Measurements from ENCODE around the gene EFNA5.
A peak's percentile ranks its signal among the peaks of the same experiment; 100 is the strongest.
"Not testable (repeated sequence)": the region's sequence is repeated elsewhere in the genome, so short reads cannot be mapped to it uniquely, and the experiment has no call there.

EFNA5 gene

GRCh38 chr5:107508097-107508496 lies 162.6 kb downstream of the EFNA5 start:
- ATAC-seq (no peak), DNase-seq (ENCODE audit: low spot score in 2 of 2) (no peak)
- H3K4me3 Mint-ChIP-seq, result no peak overlapping the region
- peaks cover 4% of the 10 kb centered on the region for H3K36me3 Mint-ChIP-seq
- H3K27ac Mint-ChIP-seq, result no peak overlapping the region
- peaks cover under 1% of the 10 kb centered on the region for H3K4me1 Mint-ChIP-seq
- H3K9me3 Mint-ChIP-seq, result no peaks in the 10 kb centered on the region

- ATAC-seq (no peak), DNase-seq (ENCODE audit: low spot score in 2 of 2) (no peak)
- no peaks in the 10 kb centered on the region for H3K9me3 Mint-ChIP-seq
- H3K4me3 Mint-ChIP-seq, result no peak overlapping the region
- no peak overlapping the region for H3K27ac Mint-ChIP-seq
- peaks cover 15% of the 10 kb centered on the region for H3K4me1 Mint-ChIP-seq
- peaks cover 4% of the 10 kb centered on the region for H3K36me3 Mint-ChIP-seq
Measured at GRCh38 chr5:107505763-107506534, 164.8 kb downstream of the EFNA5 start.

DNA sequence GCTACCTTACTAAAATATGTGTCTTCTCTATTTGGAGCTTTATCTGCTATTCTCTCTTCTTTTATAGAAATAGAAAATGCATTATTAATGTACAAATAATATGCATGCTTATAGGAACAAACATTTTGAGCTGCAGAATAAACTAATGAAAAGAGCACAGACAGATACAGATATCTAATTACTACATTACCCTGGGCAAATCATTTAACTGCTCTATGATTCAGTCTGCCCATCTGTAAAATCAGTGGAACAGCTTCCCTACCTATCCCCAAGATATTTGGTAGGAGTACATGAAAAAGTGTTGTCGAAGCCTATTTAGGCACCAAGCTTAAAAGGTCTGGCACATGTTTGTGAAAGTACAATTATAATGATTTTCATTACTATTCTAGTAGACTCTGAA lies 166.3 kb downstream of the EFNA5 start:
- ATAC-seq, result no peak

DNA sequence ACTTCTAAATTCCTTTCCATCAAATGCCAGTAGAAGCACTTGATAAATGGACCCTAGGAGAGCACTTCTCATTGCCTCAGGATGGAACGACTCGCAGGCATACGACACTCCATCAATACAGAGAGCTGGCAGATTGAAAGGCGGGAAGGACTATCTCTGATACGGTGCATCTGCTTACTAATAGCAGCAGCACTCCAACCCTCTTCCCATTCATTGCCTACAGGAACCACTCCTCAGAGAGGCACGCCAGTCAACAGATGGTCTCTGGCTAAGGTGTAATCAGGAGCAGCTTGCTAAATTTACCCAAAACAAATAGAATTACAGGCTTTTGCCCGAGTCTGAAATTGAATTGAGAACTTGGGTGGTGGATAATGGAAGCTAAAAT lies 168.1 kb downstream of the EFNA5 start:
- Mint-ChIP-seq H3K27ac (peak overlapping the region; percentile 68), H3K4me3 (peak overlapping the region; percentile 45), H3K9me3 (no peaks in the 10 kb centered on the region), H3K36me3 (peaks cover 4% of the 10 kb centered on the region), H3K4me1 (peaks cover 20% of the 10 kb centered on the region)
- DNase-seq (ENCODE audit: low spot score in 2 of 2), result no peak
- no peak for ATAC-seq

More for the DNA sequence above, 166.3 kb downstream of the EFNA5 start:
- Mint-ChIP-seq H3K4me3 (no peak overlapping the region), H3K9me3 (no peaks in the 10 kb centered on the region), H3K4me1 (peaks cover 15% of the 10 kb centered on the region), H3K36me3 (peaks cover 4% of the 10 kb centered on the region), H3K27ac (no peak overlapping the region)
- DNase-seq (ENCODE audit: low spot score in 2 of 2), result no peak

GRCh38 chr5:107501965-107502675 lies 168.6 kb downstream of the EFNA5 start:
- ATAC-seq (peak; percentile 89), DNase-seq (ENCODE audit: low spot score in 2 of 2) (no peak)
- Mint-ChIP-seq H3K36me3 (peaks cover 4% of the 10 kb centered on the region), H3K4me3 (peak overlapping the region; percentile 45), H3K9me3 (no peaks in the 10 kb centered on the region), H3K27ac (peak overlapping the region; percentile 68), H3K4me1 (peaks cover 20% of the 10 kb centered on the region)

DNA sequence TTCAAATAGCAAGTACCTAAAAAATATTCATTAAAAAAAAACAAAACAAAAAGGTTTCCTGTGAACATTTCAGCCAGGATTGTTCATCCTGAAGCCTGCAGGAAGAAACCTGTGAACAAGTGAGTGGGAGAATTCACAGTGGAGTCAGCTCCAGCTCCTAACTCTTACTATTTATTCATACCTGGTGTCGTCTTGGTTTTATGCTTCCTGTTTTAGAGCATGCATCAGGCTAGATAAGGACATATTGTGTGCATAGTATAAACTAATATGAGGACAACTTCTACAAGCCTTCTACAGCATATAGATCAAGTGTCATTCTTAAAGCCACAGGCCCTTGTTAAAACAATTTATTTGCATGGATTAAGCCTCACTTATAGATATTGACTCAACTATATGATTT lies 169.9 kb downstream of the EFNA5 start:
- Mint-ChIP-seq H3K4me3 (no peak overlapping the region), H3K36me3 (no peaks in the 10 kb centered on the region), H3K27ac (no peak overlapping the region), H3K9me3 (no peaks in the 10 kb centered on the region), H3K4me1 (peaks cover 20% of the 10 kb centered on the region)
- no peak for ATAC-seq
- DNase-seq (ENCODE audit: low spot score in 2 of 2), result no peak

DNA sequence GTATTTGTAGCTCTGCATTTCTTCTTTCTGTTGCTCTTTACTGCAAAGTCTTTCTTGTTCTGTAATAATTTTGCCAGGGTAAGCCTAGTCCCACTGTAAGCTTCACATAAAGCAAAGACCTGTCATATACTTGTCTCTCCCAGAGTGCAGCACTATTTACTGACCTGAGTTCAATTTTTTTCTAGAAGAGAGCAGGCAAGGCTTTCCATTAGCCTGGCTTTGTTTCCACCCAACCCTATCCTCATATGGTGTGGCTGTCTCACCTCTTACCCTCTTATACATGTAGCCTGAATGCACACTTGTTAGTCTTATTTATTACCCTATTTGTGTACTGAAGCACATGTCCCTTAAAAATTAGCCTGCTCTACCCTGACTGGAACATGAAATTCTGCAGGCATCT lies 170.4 kb downstream of the EFNA5 start:
- no peak for ATAC-seq
- DNase-seq (ENCODE audit: low spot score in 2 of 2), result no peak
- H3K4me1 Mint-ChIP-seq, result peaks cover 20% of the 10 kb centered on the region
- no peaks in the 10 kb centered on the region for H3K9me3 Mint-ChIP-seq
- H3K36me3 Mint-ChIP-seq, result no peaks in the 10 kb centered on the region
- no peak overlapping the region for H3K4me3 Mint-ChIP-seq
- no peak overlapping the region for H3K27ac Mint-ChIP-seq

GRCh38 chr5:107499776-107500175 lies 171.0 kb downstream of the EFNA5 start:
- DNase-seq (ENCODE audit: low spot score in 2 of 2) (no peak), ATAC-seq (no peak)
- Mint-ChIP-seq H3K9me3 (no peaks in the 10 kb centered on the region), H3K4me1 (peaks cover 20% of the 10 kb centered on the region), H3K27ac (no peak overlapping the region), H3K36me3 (no peaks in the 10 kb centered on the region), H3K4me3 (no peak overlapping the region)

DNA sequence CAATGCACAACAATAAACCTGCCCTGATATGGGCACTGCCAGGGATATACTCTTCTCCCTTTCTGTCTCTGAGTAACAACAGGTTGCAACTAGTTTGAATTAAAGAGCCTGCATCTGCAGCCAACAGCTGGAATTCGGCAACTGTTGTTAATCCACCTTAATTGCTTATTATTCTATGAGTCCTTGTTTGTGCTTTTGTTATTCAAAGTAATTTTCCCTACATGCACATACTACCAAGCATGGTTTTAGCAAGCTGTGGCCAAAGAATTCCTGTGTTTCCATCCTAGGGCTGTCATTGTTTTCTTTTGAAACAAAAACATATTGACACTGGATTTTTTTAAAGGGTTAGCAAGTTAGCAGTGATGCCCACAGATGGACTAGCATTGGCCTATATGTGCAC lies 171.5 kb downstream of the EFNA5 start:
- Mint-ChIP-seq H3K4me3 (no peak overlapping the region), H3K27ac (no peak overlapping the region), H3K9me3 (no peaks in the 10 kb centered on the region), H3K36me3 (no peaks in the 10 kb centered on the region), H3K4me1 (peaks cover 20% of the 10 kb centered on the region)
- DNase-seq (ENCODE audit: low spot score in 2 of 2) (no peak), ATAC-seq (no peak)

DNA sequence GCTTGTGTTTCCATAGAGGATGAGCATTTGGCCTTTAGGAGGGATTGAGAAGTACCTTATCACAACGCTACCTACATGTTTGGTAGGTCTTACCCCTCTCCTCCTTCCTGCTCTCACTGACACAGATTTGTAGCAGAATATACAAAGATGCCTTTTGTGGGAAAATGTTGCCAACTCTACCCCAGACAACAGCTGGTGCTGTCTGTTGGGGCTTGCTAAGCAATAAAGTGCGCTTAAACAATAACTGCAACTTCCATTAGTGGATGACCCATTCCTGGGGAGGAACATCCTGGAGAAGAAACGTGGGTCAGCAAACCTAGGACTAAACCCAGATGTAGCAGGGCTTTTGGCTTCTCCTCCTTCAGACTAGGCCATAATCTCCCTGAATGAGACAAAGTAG lies 174.3 kb downstream of the EFNA5 start:
- Mint-ChIP-seq H3K4me3 (no peak overlapping the region), H3K27ac (no peak overlapping the region), H3K36me3 (no peaks in the 10 kb centered on the region), H3K4me1 (peaks cover 5% of the 10 kb centered on the region), H3K9me3 (no peaks in the 10 kb centered on the region)
- ATAC-seq (no peak), DNase-seq (ENCODE audit: low spot score in 2 of 2) (no peak)

DNA sequence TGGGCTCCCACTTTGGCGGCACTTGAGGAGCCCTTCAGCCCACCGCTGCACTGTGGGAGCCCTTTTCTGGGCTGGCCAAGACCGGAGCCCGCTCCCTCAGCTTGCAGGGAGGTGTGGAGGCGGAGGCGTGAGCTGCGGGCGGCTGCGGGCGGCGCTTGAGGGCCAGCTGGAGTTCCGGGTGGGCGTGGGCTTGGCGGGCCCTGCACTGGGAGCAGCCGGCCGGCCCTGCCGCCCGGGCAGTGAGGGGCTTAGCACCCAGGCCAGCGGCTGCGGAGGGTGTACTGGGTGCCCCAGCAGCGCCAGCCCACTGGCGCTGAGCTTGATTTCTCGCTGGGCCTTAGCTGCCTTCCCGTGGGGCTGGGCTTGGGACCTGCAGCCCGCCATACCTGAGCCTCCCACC lies 176.6 kb downstream of the EFNA5 start:
- H3K9me3 Mint-ChIP-seq; H3K27ac Mint-ChIP-seq; ATAC-seq; H3K4me3 Mint-ChIP-seq; DNase-seq (ENCODE audit: low spot score in 2 of 2); H3K36me3 Mint-ChIP-seq; H3K4me1 Mint-ChIP-seq: not testable (repeated sequence)

DNA sequence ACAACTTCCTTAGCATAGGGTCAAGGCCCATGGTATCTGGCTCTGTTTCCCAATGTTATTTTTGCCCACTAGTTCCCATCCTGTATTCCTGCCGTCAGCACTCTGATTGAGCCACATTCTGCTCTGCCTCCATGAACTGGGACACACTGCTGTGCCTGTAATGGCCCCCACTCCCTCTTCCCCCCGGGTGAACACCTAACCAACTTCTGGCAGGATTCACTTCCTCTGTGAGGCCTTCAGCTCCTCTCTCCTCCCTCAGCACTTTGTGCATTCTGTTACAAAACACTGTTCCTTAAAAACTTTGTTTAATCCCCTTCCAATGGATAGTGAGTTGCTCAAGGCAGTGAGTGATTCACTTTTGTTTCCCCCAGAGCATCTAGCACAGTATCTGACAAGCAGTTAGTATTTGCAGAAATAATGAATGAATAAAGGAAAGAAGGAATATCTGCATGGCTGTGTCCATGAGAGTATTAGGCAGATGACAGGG lies 183.6 kb downstream of the EFNA5 start:
- Mint-ChIP-seq H3K9me3 (no peaks in the 10 kb centered on the region), H3K27ac (no peak overlapping the region), H3K36me3 (peaks cover 6% of the 10 kb centered on the region), H3K4me1 (peaks cover 23% of the 10 kb centered on the region), H3K4me3 (no peak overlapping the region)
- DNase-seq (ENCODE audit: low spot score in 2 of 2), result no peak
- ATAC-seq, result no peak

GRCh38 chr5:107486489-107486888 lies 184.2 kb downstream of the EFNA5 start:
- peaks cover 23% of the 10 kb centered on the region for H3K4me1 Mint-ChIP-seq
- H3K27ac Mint-ChIP-seq, result no peak overlapping the region
- peaks cover 6% of the 10 kb centered on the region for H3K36me3 Mint-ChIP-seq
- H3K9me3 Mint-ChIP-seq, result no peaks in the 10 kb centered on the region
- H3K4me3 Mint-ChIP-seq, result no peak overlapping the region
- DNase-seq (ENCODE audit: low spot score in 2 of 2) (peak; percentile 15 to 63), ATAC-seq (peak; percentile 100)

DNA sequence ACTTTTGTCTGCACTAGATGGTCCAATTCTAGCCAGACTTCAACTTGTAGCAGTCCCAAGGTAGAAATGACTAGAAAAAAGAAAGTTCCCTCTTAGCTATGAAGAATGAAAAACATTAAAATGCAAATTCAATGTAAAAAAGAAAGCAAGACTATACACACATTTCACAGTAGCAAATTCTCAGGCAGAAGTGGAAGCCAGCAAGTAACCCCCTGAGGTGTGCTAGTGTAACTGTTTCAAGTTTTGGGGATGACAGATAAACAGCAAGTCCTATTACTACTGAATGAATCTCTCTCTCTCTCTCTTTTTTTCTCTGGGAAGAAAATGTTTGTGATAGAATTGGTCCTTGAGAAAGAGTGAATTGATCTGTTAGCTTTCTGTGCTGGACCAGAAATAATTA lies 185.6 kb downstream of the EFNA5 start:
- no peak for DNase-seq (ENCODE audit: low spot score in 2 of 2)
- peaks cover 6% of the 10 kb centered on the region for H3K36me3 Mint-ChIP-seq
- no peaks in the 10 kb centered on the region for H3K9me3 Mint-ChIP-seq
- no peak overlapping the region for H3K4me3 Mint-ChIP-seq
- no peak overlapping the region for H3K27ac Mint-ChIP-seq
- peaks cover 30% of the 10 kb centered on the region for H3K4me1 Mint-ChIP-seq
- no peak for ATAC-seq

- Mint-ChIP-seq H3K27ac (no peak overlapping the region), H3K4me1 (peaks cover 30% of the 10 kb centered on the region), H3K9me3 (no peaks in the 10 kb centered on the region), H3K36me3 (peaks cover 6% of the 10 kb centered on the region), H3K4me3 (no peak overlapping the region)
- ATAC-seq (no peak), DNase-seq (ENCODE audit: low spot score in 2 of 2) (no peak)
Measured at GRCh38 chr5:107484281-107484680, 186.5 kb downstream of the EFNA5 start.
